Skin epidermis (tissue), 12 donors: ENCODE data around the gene GMDS.
A peak's percentile ranks its signal among the peaks of the same experiment; 100 is the strongest.

ENCODE experiments used
- H3K27ac ChIP-seq, 21 experiments: fragments of 200-600 bp; sonication (generic) in 11 of 21; one replicate each; pipeline ENCODE4 v1.5.0; 2020; ENCODE audit warnings: mild to moderate bottlenecking in 3 of 21, inconsistent platforms in 2 of 21, moderate library complexity in 2 of 21
- H3K4me3 ChIP-seq, 7 experiments: fragments of 200-600 bp; sonication (generic) in 2 of 7; one replicate each; pipeline ENCODE4 v1.5.0; 2020; ENCODE audit warnings: inconsistent platforms in 2 of 7, mild to moderate bottlenecking in 2 of 7, moderate library complexity in 1 of 7

GMDS gene

GRCh38 chr6:2244261-2245102 lies 923 bp downstream of the GMDS start:
- H3K27ac ChIP-seq = peak overlapping the region in 16 of 21 experiments; percentile 59 to 94 (median 87)
- peak overlapping the region; percentile 71 to 94 (median 88) for H3K4me3 ChIP-seq

GRCh38 chr6:2242311-2242710 lies 3.1 kb downstream of the GMDS start:
- H3K4me3 ChIP-seq = no peak overlapping the region
- no peak overlapping the region for H3K27ac ChIP-seq

- no peak overlapping the region for H3K27ac ChIP-seq
- no peak overlapping the region for H3K4me3 ChIP-seq
Measured at GRCh38 chr6:2240961-2241360, 4.4 kb downstream of the GMDS start.

- Histone ChIP-seq H3K27ac (no peak overlapping the region), H3K4me3 (no peak overlapping the region)
Measured at GRCh38 chr6:2237001-2237400, 8.4 kb downstream of the GMDS start.

- H3K4me3 ChIP-seq = no peak overlapping the region
- H3K27ac ChIP-seq = no peak overlapping the region
Measured at GRCh38 chr6:2235777-2236495, 9.5 kb downstream of the GMDS start.

- no peak overlapping the region for H3K27ac ChIP-seq
- H3K4me3 ChIP-seq = no peak overlapping the region
Measured at GRCh38 chr6:2232445-2232844, 13.0 kb downstream of the GMDS start.

GRCh38 chr6:2231438-2231837 lies 14.0 kb downstream of the GMDS start:
- Histone ChIP-seq H3K27ac (no peak overlapping the region), H3K4me3 (no peak overlapping the region)

GRCh38 chr6:2230659-2231277 lies 14.6 kb downstream of the GMDS start:
- no peak overlapping the region for H3K27ac ChIP-seq
- no peak overlapping the region for H3K4me3 ChIP-seq

- Histone ChIP-seq H3K27ac (no peak overlapping the region), H3K4me3 (no peak overlapping the region)
Measured at GRCh38 chr6:2229742-2230141, 15.7 kb downstream of the GMDS start.

GRCh38 chr6:2229039-2229438 lies 16.4 kb downstream of the GMDS start:
- no peak overlapping the region for H3K27ac ChIP-seq
- no peak overlapping the region for H3K4me3 ChIP-seq

- Histone ChIP-seq H3K4me3 (no peak overlapping the region), H3K27ac (no peak overlapping the region)
Measured at GRCh38 chr6:2228392-2228791, 17.0 kb downstream of the GMDS start.

- H3K27ac ChIP-seq = no peak overlapping the region
- H3K4me3 ChIP-seq = no peak overlapping the region
Measured at GRCh38 chr6:2226775-2227174, 18.6 kb downstream of the GMDS start.

GRCh38 chr6:2225422-2226392 lies 19.7 kb downstream of the GMDS start:
- no peak overlapping the region for H3K4me3 ChIP-seq
- H3K27ac ChIP-seq = no peak overlapping the region

- H3K27ac ChIP-seq = no peak overlapping the region
Measured at GRCh38 chr6:2224847-2225382, 20.5 kb downstream of the GMDS start.

GRCh38 chr6:2222275-2222842 lies 23.0 kb downstream of the GMDS start:
- Histone ChIP-seq H3K4me3 (peak overlapping the region; percentile 28 to 40 (median 32)), H3K27ac (peak overlapping the region in 17 of 21 experiments; percentile 17 to 86 (median 67))

More at GRCh38 chr6:2224847-2225382, 20.5 kb downstream of the GMDS start:
- H3K4me3 ChIP-seq = no peak overlapping the region

GRCh38 chr6:2221726-2222274 lies 23.6 kb downstream of the GMDS start:
- H3K4me3 ChIP-seq = peak overlapping the region; percentile 28 to 40 (median 32)
- peak overlapping the region in 17 of 21 experiments; percentile 17 to 86 (median 67) for H3K27ac ChIP-seq

- Histone ChIP-seq H3K27ac (no peak overlapping the region), H3K4me3 (no peak overlapping the region)
Measured at GRCh38 chr6:2220154-2220553, 25.3 kb downstream of the GMDS start.

GRCh38 chr6:2218866-2219265 lies 26.5 kb downstream of the GMDS start:
- no peak overlapping the region for H3K4me3 ChIP-seq
- no peak overlapping the region for H3K27ac ChIP-seq
